GM23248 (cell line): Measurements from ENCODE around the gene EXTL1. TPM values are rescaled to one million over a fixed set of nuclear protein-coding genes. Genes with fewer than 3 reads are reported as not detected.

Experiments used
- DNase-seq: peaks from one replicate; pipeline ENCODE4 v3.0.0-alpha.2; 2015
- H2AFZ ChIP-seq: fragments of 200-600 bp; sonication (generic); 2 replicates; pipeline ENCODE4 v1.6.1; 2016; ENCODE audit warnings: antibody characterized with exemption
- H3F3A ChIP-seq: fragments of 200-600 bp; sonication (generic); 2 replicates; pipeline ENCODE4 v1.6.1; 2016; ENCODE audit warnings: mild to moderate bottlenecking, antibody characterized with exemption, mixed run types; ENCODE audit not compliant: insufficient read depth
- H3K27ac ChIP-seq: fragments of 200-600 bp; sonication (generic); 2 replicates; pipeline ENCODE4 v1.5.1; 2016; ENCODE audit warnings: mild to moderate bottlenecking
- H3K27me3 ChIP-seq: fragments of 200-600 bp; sonication (generic); replicated peaks from 2 replicates; pipeline ENCODE4 v1.6.1; 2016; ENCODE audit warnings: mild to moderate bottlenecking; ENCODE audit not compliant: insufficient read depth
- H3K36me3 ChIP-seq: fragments of 200-600 bp; sonication (generic); 2 replicates; pipeline ENCODE4 v1.6.1; 2016; ENCODE audit warnings: low read depth, mild to moderate bottlenecking
- H3K4me1 ChIP-seq: fragments of 200-600 bp; sonication (generic); 2 replicates; pipeline ENCODE4 v1.6.1; 2016; ENCODE audit warnings: mild to moderate bottlenecking; ENCODE audit not compliant: insufficient read depth
- H3K4me2 ChIP-seq: fragments of 200-600 bp; sonication (generic); one replicate; pipeline ENCODE4 v1.6.1; 2016; ENCODE audit warnings: mild to moderate bottlenecking; ENCODE audit not compliant: unreplicated experiment
- H3K4me3 ChIP-seq: fragments of 200-600 bp; sonication (generic); 2 replicates; pipeline ENCODE4 v1.5.1; 2016; ENCODE audit warnings: mild to moderate bottlenecking
- H3K79me2 ChIP-seq: fragments of 200-600 bp; sonication (generic); 2 replicates; pipeline ENCODE4 v1.6.1; 2016; ENCODE audit warnings: mild to moderate bottlenecking; ENCODE audit not compliant: insufficient read depth
- H3K9ac ChIP-seq: fragments of 200-600 bp; sonication (generic); 2 replicates; pipeline ENCODE4 v1.6.1; 2016; ENCODE audit warnings: mild to moderate bottlenecking
- H3K9me2 ChIP-seq: fragments of 200-600 bp; sonication (generic); 2 replicates; pipeline ENCODE4 v1.6.1; 2016; ENCODE audit warnings: mixed run types, mild to moderate bottlenecking, moderate library complexity; ENCODE audit not compliant: insufficient read depth
- H3K9me3 ChIP-seq: fragments of 200-600 bp; sonication (generic); one replicate; pipeline ENCODE4 v1.6.1; 2017; ENCODE audit warnings: low read depth
- H4K20me1 ChIP-seq: fragments of 200-600 bp; sonication (generic); 2 replicates; pipeline ENCODE4 v1.6.0; 2016; ENCODE audit not compliant: insufficient read depth
- EZH2 ChIP-seq: fragments of 200-600 bp; sonication (generic); IDR thresholded peaks from 2 replicates; pipeline ENCODE4 v1.6.1; 2018; ENCODE audit warnings: antibody characterized with exemption, mild to moderate bottlenecking; ENCODE audit not compliant: insufficient read depth, poor library complexity, severe bottlenecking
- EZH2phosphoT487 ChIP-seq: fragments of 200-600 bp; sonication (generic); IDR thresholded peaks from 2 replicates; pipeline ENCODE4 v1.6.1; 2018; ENCODE audit warnings: antibody characterized with exemption, moderate library complexity, mild to moderate bottlenecking, low read depth; ENCODE audit not compliant: insufficient read depth
- whole genome bisulfite sequencing, 2 experiments: methylation state at CpG; one replicate each; pipeline ENCODE4 v1.1.6; 2015 to 2017; ENCODE audit warnings: low lambda C conversion rate in 2 of 2, low coverage in 1 of 2; ENCODE audit errors: missing lambda C conversion rate in 2 of 2; 5-methylcytosine and 5-hydroxymethylcytosine counted together
- in situ Hi-C: fragments of 300-500 bp; cut with MboI; formaldehyde crosslinking; loops from 2 replicates; pipeline ENCODE4 v1.15.0; 2020
- polyA plus RNA-seq: library from polyadenylated mRNA; unstranded; fragments of >200 nt; fragmentation: Nextera tagmentation; extraction: Ambion mirVana; gene quantifications from 2 replicates; pipeline ENCODE4 v1.2.1, GENCODE V29; 2016
- total RNA-seq: library from RNA; depleted of rRNA; stranded (reverse); fragments of >200 nt; shearing (Covaris generic); gene quantifications from 2 replicates; pipeline ENCODE4 v1.2.3, GENCODE V29; 2014

EXTL1 gene
- total and polyA plus RNA-seq, 2 experiments from 2014 or later = 5.5 to 5.9 TPM

- H3K4me1 ChIP-seq = 0 out of 2 replicates have a peak, but pooled peaks cover 2% of the 10 kb centered on the region
- no peak overlapping the region for H3K4me3 ChIP-seq
- H3F3A ChIP-seq = no peaks in the 10 kb centered on the region
- no peaks in the 10 kb centered on the region for H3K27me3 ChIP-seq
- TF ChIP-seq EZH2 = no peak
- TF ChIP-seq EZH2phosphoT487 = no peak
- in situ Hi-C loops = no loop called here
- H3K9me3 ChIP-seq = no peaks in the 10 kb centered on the region
- no peak for DNase-seq
- WGBS, 2 experiments = 83 to 87% methylated on average over 6 of the region's 6 CpGs
- no peaks in the 10 kb centered on the region for H3K36me3 ChIP-seq
- H3K9ac ChIP-seq = no peak overlapping the region
- H3K9me2 ChIP-seq = no peaks in the 10 kb centered on the region
- H3K79me2 ChIP-seq = no peaks in the 10 kb centered on the region
- H3K27ac ChIP-seq = no peak overlapping the region
- H2AFZ ChIP-seq = no peak overlapping the region
- no peaks in the 10 kb centered on the region for H4K20me1 ChIP-seq
- no peak overlapping the region for H3K4me2 ChIP-seq
These were observed 11.7 kb upstream of the EXTL1 start for GRCh38 chr1:26009796-26010447.

GRCh38 chr1:26010825-26011224 is 10.8 kb upstream of the EXTL1 start:
- Histone ChIP-seq H4K20me1 (no peaks in the 10 kb centered on the region), H3K27ac (no peak overlapping the region), H3K27me3 (no peaks in the 10 kb centered on the region), H2AFZ (no peak overlapping the region), H3K9me3 (no peaks in the 10 kb centered on the region), H3K4me3 (no peak overlapping the region), H3F3A (peaks cover 5% of the 10 kb centered on the region; the same call in 1 of the 2 replicates), H3K79me2 (no peaks in the 10 kb centered on the region), H3K9me2 (no peaks in the 10 kb centered on the region), H3K9ac (no peak overlapping the region), H3K36me3 (no peaks in the 10 kb centered on the region), H3K4me1 (peaks cover 11% of the 10 kb centered on the region; the same call in 1 of the 2 replicates), H3K4me2 (no peak overlapping the region)
- no peak for DNase-seq
- TF ChIP-seq EZH2phosphoT487 (no peak), EZH2 (no peak)
- 69 to 73% methylated on average over 3 of the region's 3 CpGs for WGBS, 2 experiments
- in situ Hi-C loops = no loop called here

GRCh38 chr1:26012864-26013263 is 8.7 kb upstream of the EXTL1 start:
- TF ChIP-seq EZH2 = no peak
- no peak for TF ChIP-seq EZH2phosphoT487
- no peaks in the 10 kb centered on the region for H3K36me3 ChIP-seq
- no peaks in the 10 kb centered on the region for H3K27me3 ChIP-seq
- H3K4me1 ChIP-seq = peaks cover 29% of the 10 kb centered on the region
- 62 to 64% methylated on average over 3 of the region's 3 CpGs for WGBS, 2 experiments
- H3K4me2 ChIP-seq = no peak overlapping the region
- no peak overlapping the region for H3K4me3 ChIP-seq
- H2AFZ ChIP-seq = no peak overlapping the region
- H3F3A ChIP-seq = peaks cover 5% of the 10 kb centered on the region; the same call in 1 of the 2 replicates
- H3K9ac ChIP-seq = no peak overlapping the region
- no peaks in the 10 kb centered on the region for H3K9me3 ChIP-seq
- H4K20me1 ChIP-seq = no peaks in the 10 kb centered on the region
- H3K79me2 ChIP-seq = no peaks in the 10 kb centered on the region
- no peaks in the 10 kb centered on the region for H3K9me2 ChIP-seq
- no peak for DNase-seq
- in situ Hi-C loops = no loop called here
- H3K27ac ChIP-seq = no peak overlapping the region

- TF ChIP-seq EZH2 (no peak), EZH2phosphoT487 (no peak)
- Histone ChIP-seq H3K9ac (no peak overlapping the region), H4K20me1 (no peaks in the 10 kb centered on the region), H3K27me3 (no peaks in the 10 kb centered on the region), H2AFZ (no peak overlapping the region), H3K36me3 (no peaks in the 10 kb centered on the region), H3K9me3 (no peaks in the 10 kb centered on the region), H3K79me2 (no peaks in the 10 kb centered on the region), H3K9me2 (no peaks in the 10 kb centered on the region), H3K4me2 (no peak overlapping the region), H3F3A (peaks cover 13% of the 10 kb centered on the region; the same call in 1 of the 2 replicates), H3K27ac (no peak overlapping the region), H3K4me3 (no peak overlapping the region), H3K4me1 (peaks cover 40% of the 10 kb centered on the region)
- DNase-seq = no peak
- WGBS, 2 experiments = 85 to 89% methylated on average over 2 of the region's 2 CpGs
- in situ Hi-C loops = no loop called here
These were observed 7.4 kb upstream of the EXTL1 start for GRCh38 chr1:26014179-26014578.
